Measurements from ENCODE around the gene WDR62. TPM values are rescaled to one million over a fixed set of nuclear protein-coding genes. Genes with fewer than 3 reads are reported as not detected.

The WDR62 gene
- 15.4 and 17.7 TPM in 2 replicates for polyA plus RNA-seq (2014; cell fraction: cytosol; rRNA removed)
- polyA plus RNA-seq (2014; cell fraction: nucleus; rRNA removed), result 39.7 and 56.5 TPM in 2 replicates

DNA sequence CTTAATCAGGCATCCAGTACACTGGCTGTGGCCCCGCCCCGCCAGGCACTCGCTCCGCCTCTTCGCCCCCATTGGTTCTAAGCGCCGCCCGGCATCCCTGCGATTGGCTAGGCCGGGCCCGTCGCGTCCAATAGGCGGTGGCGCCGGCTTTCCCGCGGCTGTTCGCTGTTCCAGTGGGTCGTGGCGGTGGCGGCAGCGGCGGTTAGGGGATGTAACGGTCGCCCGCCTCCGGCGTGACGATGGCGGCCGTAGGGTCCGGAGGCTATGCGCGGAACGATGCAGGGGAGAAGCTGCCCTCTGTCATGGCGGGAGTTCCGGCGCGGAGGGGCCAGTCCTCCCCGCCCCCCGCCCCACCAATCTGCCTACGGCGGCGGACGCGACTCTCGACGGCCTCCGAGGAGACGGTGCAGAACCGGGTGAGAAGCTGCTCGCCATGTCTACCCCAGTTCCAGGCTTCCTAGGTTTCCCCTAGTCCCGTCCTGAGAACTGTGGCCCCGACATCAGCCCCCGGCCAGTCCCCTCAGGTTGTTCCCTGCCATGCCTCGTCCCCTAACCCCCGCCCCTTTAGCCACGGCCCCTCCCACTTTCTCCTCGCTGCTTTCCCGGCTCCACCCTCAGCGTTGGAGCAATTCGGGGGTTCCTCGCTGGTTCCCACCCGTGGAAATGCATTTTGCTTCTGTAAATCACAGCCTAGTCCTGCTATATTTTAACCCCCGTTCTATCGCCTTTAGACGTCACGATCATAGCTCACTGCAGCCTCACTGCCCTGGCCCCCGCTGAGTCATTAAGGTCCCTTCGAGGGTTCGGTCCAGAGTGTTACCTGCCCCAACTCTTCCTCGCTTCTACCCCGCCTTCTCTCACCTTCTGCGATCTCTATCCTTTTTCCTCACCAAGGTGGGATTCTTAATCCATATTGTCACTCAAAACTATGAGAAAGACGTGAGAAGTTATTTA is at the start of gene WDR62:
Gene WDR62 (plus strand): TSS at position 165 of the 954 bp plus-strand sequence. CDS start 75 bp downstream, at position 240.
- peak; percentile 93 for DNase-seq (ENCODE audit: low spot score)

DNA sequence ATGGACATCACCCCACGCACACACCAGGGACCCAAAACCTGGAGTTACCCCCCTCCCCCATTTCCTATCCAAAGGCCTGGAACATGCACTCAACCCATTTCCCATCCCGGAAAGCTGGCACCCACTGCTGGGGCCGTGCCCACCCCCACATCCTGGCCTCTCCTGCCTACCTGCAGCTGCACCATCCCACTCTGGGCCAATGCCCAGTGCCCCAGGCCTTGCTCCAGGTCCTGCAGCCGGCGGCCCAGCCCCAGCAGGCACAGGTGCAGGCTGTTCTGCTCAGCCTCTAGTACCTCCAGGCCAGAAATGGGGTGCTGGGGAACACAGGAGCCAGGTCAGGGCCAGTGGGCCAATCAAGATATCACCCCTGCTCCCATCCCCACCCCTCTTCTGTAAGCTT is 47.7 kb upstream of the WDR62 start:
- DNase-seq (ENCODE audit: low spot score), result no peak

GRCh38 chr19:36008336-36008978 is 46.2 kb upstream of the WDR62 start, which contains the start of gene SYNE4:
Gene SYNE4 (minus strand): TSS chr19:36008813. CDS start chr19:36008681, 132 bp downstream.
- DNase-seq (ENCODE audit: low spot score), result no peak

GRCh38 chr19:36009220-36009619 is 45.5 kb upstream of the WDR62 start:
- DNase-seq (ENCODE audit: low spot score), result no peak

GRCh38 chr19:36009633-36010379 is 44.9 kb upstream of the WDR62 start:
- no peak for DNase-seq (ENCODE audit: low spot score)

DNA sequence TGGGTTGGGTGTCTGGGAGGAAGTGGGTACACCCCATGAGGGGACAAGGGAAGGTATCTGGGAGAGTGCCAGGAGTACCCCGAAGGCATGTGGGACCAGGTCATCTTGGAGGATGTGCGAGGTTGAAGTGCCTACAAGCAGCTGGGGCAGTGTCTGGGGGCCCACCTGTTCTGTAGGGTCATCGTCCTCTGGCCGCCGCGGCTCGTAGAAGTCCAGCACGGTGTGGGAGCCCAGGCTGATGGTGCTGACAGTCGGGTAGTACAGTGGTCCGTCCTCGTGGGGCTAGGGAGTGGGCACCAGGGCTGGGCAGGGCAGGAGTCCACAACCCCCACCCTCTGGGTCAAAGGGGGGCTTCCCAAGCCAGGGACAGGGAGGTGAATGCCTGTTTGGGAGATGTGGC is 44.3 kb upstream of the WDR62 start:
- no peak for DNase-seq (ENCODE audit: low spot score)

GRCh38 chr19:36013280-36014011 is 41.3 kb upstream of the WDR62 start:
- DNase-seq (ENCODE audit: low spot score), result no peak

DNA sequence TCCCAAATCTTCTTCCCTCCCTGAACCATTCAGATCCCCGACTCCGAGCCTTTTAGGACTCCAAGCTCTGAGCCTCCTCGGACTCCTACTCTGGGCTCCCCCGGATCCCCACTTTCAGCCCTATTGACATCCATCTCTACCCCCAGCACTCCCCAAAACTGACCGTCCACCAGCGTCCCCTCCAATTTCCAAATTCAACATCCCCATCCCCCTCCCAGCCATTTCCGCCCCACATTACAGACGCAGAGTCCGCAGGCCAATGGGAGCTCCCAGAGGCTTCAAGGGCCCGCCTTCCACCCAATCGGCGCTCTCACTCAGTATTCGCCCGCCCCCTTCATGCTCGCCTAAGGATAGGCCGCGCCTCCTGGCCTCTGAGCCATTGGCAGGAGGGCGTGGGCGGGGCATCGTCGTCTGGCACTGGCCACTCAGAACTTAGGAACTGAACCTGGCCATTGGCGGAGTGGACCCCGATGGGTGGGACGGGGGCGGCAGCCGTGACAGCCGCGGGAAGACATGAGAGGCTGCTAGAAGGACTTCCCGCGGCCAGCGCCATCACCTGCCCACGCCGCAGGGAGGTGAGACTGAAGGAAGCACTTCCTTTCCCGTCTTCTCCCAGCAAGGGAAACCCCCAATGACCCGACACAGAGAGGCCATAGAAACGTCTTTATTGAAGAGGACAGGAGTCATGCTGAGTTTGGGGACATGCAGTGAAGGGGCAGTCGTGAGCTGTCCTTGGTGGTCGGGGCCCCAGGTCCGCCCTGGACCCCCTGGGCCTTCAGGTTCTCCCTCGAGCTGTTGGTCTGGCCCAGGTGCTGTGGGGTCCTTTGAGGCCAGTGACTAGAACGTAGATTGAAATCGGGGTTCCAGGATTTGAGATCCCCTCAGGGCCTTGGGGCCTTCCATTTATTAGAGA is 40.4 kb upstream of the WDR62 start, which contains the start of gene ALKBH6:
Gene ALKBH6 (minus strand): TSS at position 202 of the 913 bp plus-strand sequence. CDS start 816 bp downstream, outside the sequence.
- peak; percentile 98 for DNase-seq (ENCODE audit: low spot score)

DNA sequence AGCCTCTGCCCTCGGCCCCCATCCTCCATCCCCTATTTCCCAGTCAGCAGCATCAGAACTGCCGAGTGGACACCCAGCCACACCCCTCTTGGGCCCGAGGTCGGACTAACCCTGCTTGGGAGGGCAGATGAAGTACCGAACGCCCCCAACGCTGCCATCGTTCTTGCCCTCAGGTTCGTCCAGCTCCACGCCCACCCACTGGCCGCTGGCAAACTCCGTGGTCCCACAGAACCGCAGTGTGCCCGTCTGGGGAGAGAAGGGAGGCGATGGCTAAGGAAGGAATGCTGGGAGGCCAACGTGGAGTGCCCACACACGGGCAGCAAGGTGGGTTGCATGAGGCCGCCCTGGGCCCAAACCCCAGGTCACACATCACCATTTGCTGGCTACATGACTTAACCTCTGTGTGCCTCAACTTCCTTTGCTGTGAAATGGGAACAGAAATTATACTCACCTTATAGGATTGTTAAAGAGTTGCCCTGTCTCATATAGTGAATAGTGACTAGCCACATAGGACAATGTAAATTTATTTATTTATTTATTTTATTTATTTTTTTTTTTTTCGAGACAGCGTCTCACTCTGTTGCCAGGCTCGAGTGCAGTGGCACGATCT is 35.5 kb upstream of the WDR62 start:
- DNase-seq (ENCODE audit: low spot score), result no peak

- no peak for DNase-seq (ENCODE audit: low spot score)
These were observed 31.3 kb upstream of the WDR62 start for GRCh38 chr19:36023432-36023831.

DNA sequence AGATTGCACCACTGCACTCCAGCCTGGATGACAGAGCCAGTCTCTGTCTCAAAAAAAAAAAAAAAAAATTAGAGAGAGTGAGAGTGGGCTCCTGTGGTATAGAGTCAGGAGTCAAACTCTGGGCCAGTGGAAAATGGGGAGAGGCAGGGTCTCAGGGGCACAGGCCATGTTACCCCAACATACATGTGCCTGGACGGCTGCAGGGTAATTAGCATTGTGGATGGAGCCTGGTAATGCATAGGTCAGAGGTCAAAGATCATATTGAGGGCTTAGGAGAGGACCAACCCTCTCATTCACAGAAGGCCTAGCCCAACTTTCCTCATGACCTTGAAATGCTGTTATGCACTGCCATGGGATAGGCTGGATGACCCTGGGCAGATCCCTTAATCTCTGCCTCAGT is 29.2 kb upstream of the WDR62 start:
- no peak for DNase-seq (ENCODE audit: low spot score)

GRCh38 chr19:36026091-36026876 is 28.4 kb upstream of the WDR62 start:
- DNase-seq (ENCODE audit: low spot score), result no peak

DNA sequence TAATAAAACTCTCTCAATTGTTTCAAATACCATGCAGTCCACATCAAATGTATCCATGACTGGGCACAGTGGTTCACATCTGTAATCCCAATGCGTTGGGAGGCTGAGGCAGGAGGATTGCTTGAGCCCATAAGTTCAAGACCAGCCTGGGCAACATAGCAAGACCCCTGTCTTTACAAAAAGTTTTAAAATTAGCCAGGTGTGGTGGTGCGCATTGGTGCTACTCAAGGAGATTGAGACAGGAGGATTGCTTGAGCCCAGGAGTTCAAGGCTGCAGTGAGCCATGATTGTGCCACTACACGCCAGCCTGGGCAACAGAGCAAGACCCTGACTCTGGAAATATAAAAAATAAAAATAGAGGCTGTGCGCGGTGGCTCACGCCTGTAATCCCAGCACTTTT is 27.0 kb upstream of the WDR62 start:
- no peak for DNase-seq (ENCODE audit: low spot score)

DNA sequence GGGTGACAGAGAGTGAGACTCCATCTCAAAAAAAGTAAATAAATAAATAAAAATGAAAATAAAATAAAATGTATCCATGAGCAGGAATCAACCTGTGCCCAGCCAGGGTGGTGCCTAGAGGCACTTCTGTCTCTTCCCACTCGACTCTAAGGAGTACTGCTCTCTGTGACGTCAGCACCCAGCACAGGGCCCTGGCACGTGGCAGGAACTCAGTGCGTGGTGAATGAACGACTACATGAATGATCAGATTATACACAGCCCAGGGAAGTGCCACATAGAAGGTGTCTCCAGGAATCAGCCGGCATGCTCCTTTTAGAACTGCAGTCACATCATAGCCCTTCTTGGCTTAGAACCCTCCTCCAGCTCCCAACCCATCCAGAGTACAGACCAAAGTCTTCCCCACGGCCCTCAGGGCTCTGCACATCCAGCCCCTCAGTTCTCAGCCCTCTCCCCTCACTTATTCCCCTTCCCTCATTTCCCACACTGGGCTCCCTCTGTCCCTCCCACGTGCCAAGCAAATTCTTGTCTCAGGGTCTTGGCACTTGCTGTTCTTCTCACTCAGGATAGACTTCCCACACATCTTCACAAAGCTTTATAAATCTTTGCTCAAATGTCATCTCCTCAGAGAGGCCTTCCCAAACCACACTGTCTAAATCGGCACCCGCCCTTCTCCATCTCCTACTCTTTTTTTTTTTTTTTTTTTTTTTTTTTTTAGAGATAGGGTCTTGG is 26.2 kb upstream of the WDR62 start:
- DNase-seq (ENCODE audit: low spot score), result no peak

DNA sequence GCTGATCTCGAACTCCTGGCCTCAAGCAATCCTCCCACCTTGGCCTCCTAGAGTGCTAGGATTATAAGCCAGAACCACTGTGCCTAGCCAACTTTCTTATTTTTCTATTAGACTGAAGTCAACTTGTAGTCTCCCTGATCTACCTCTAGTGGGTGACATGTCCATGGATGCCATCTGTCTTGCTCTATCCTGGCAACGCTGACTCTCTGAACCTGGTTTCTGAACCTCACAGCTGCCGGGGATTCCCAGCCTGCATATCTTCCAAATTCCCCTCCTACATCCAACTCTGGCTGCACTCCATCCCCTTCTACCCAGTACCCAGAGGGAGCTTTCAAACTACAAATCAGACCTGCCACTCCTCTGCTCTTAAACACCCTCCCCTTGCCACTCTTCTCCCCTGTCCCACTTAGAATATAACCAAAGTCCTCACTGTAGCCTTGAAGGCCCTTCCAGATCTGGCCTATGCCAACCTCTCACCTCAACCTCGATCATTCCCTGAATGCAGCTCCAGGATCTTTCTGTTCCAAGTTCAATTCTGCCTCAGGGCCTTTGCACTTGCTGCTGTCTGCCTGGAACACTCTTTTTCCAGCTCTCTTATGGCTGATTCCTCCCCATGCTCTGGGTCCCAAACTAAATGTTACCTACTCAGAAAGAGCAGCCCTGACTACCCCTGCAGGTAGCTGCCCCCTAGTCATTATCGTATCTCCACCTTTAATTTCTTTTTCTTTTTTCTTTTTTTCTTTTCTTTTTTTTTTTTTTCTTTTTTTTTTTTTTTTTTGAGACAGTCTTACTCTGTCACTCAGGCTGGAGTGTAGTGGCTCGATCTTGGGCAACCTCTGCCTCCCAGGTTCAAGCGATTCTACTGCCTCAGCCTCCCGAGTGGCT is 24.2 kb upstream of the WDR62 start:
- no peak for DNase-seq (ENCODE audit: low spot score)

- DNase-seq (ENCODE audit: low spot score), result no peak
These were observed 23.4 kb upstream of the WDR62 start for GRCh38 chr19:36031308-36031707.
